Activated gamma-delta T cell (primary cell): ENCODE measurements around the gene ZDHHC21.
"Not testable (repeated sequence)": the region's sequence is repeated elsewhere in the genome, so short reads cannot be mapped to it uniquely, and the experiment has no call there.

ENCODE experiments used
- DNase-seq: peaks from one replicate; lab custom pipeline; 2025; lab: John Stamatoyannopoulos, UW

Gene ZDHHC21

DNA sequence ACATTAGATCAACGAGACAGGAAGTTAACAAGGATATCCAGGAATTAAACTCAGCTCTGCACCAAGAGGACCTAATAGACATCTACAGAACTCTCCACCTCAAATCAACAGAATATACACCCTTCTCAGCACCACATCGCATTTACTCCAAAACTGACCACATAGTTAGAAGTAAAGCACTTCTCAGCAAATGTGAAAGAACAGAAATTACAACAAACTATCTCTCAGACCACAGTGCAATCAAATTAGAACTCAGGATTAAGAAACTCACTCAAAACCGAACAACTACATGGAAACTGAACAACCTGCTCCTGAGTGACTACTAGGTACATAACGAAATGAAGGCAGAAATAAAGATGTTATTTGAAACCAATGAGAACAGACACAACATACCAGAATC is 10.6 kb downstream of the ZDHHC21 start:
- DNase-seq = not testable (repeated sequence)

GRCh38 chr9:14678776-14679175 is 14.5 kb downstream of the ZDHHC21 start:
- no peak for DNase-seq

- no peak for DNase-seq
Measured at GRCh38 chr9:14677872-14678271, 15.4 kb downstream of the ZDHHC21 start.

GRCh38 chr9:14677396-14677795 is 15.8 kb downstream of the ZDHHC21 start:
- no peak for DNase-seq

DNA sequence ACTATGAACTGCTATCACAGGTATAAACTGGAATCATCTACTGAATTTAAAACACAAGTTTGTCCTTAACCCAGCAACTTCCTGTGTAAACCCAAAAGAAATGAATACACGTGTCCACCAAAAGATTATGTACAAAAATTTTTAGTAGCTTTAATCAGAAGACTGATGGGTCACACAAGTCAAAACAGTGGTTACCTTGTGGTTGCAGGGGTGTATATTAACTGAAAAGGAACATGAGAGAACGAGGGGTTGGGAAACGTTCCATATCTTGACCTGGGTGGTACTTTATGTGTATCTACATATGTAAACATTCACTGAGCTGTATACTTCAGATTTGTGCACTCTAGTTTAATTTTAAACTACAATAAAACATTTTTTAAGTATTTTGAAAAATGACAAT is 18.6 kb downstream of the ZDHHC21 start:
- DNase-seq = no peak

- no peak for DNase-seq
Measured at GRCh38 chr9:14671377-14671776, 21.9 kb downstream of the ZDHHC21 start.

GRCh38 chr9:14670718-14671117 is 22.5 kb downstream of the ZDHHC21 start:
- no peak for DNase-seq

GRCh38 chr9:14664022-14664421 is 29.2 kb downstream of the ZDHHC21 start:
- not testable (repeated sequence) for DNase-seq

DNA sequence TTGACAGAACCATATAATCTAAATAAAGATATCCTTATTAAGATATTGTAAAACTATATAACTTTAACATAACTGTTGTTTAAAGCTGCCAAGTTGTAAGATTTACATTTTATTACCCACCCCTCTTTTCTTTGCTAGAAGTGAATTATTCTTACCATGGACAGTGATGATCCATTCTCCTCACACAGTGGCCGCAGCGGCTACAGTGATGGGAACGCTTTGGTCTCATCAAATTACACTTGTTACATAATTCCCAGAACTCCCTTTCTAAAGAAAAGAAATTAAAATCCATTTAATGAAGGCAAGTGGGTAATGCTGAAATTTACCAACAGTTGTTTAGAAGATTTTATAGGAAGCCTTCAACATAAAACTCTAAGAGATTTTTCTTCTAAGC is 31.2 kb downstream of the ZDHHC21 start:
- no peak for DNase-seq

GRCh38 chr9:14661421-14662059 is 31.7 kb downstream of the ZDHHC21 start:
- DNase-seq = no peak

DNA sequence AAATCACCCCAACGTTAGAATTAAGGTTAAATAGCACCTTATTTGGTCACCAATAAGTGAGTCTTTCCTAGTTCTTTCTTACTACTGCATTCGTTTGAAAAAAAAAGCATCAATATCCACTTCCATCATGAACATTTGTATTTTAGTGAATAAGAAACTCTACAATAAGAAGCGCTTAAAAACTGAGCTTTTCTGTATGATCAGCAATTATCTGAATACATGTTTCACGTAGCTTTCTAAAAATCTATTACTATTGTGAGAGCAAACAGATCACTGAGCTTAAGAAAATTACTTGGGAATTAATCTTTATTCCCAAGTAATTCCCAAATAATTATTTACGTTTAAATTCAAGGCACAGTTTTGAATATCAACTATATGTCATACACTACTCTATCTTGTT is 32.5 kb downstream of the ZDHHC21 start:
- no peak for DNase-seq

DNA sequence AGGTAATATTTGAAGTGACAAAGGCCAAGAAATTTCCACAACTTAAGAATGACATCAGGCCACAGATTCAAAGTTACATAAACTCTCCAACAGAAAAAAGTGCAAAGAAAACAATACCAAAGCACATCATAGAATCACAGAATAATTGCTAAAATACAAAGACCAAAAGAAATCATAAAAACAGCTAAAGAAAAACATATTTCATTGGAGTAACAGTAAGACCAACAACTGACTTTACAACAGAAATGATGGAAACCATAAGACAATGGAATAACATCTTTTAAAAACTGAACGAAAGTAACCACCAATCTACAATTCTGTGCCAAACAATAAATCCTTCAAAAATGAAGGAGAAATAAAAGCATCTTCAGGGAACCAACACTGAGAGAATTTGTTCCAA is 38.3 kb downstream of the ZDHHC21 start:
- no peak for DNase-seq

DNA sequence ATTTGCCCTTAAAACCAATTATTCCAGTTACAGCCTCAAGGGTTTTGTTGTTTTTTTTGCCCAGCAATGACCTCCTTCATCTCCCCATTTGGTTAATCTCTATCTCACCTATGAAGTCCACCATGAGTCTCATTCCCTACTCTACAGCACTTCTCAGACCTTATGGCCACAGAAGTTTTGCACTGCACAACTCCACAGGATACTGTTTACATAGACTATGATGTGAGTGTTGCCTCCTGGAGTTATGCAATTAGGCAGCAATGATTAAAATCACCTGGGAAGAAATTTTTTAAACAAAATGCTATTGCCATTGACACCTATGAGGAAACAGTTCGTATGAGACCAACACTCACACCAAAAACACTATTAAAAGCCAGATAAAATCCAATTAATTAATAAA is 39.7 kb downstream of the ZDHHC21 start:
- DNase-seq = no peak

- no peak for DNase-seq
Measured at GRCh38 chr9:14652729-14653377, 40.4 kb downstream of the ZDHHC21 start.

DNA sequence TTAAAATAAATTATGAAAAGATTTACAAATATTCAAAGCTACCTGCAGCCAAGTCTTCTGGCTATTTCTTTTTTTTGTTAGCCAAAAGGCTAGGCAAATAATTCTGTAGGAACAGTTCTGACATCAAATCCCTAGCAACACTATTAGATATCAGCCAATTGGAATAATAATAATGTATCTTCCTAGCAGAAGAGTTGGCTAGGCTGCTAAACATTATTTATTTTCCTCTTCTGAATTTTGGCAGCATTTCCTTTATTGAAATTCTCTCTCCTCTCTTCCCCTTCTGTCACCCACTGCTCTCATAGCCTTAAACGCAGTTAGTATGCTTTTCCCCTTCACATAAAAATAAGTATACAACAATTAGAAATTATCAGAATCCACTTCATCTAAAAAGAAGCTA is 42.6 kb downstream of the ZDHHC21 start:
- DNase-seq = no peak

DNA sequence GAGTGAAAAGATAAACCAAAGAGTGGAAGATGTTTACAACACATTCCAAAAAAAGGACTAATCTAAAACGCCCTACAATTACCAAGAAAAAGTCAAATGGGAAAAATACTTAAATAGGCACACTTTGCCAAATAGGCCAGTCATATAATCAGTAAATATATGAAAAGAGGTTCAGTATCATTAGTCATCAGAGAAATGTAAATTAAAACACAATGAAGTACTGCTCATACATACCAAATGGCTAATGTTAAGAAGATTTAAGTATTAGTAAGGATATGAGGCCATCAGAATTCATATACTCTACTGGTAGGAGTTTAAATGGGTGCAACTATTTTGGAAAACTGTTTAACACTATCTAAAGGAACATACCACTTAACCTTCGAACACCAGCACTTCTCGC is 47.6 kb downstream of the ZDHHC21 start:
- no peak for DNase-seq

- DNase-seq = no peak
Measured at GRCh38 chr9:14640967-14641366, 52.3 kb downstream of the ZDHHC21 start.

GRCh38 chr9:14640294-14640693 is 52.9 kb downstream of the ZDHHC21 start:
- DNase-seq = no peak

GRCh38 chr9:14633906-14634565 is 59.2 kb downstream of the ZDHHC21 start:
- no peak for DNase-seq

GRCh38 chr9:14633148-14633547 is 60.1 kb downstream of the ZDHHC21 start:
- no peak for DNase-seq

DNA sequence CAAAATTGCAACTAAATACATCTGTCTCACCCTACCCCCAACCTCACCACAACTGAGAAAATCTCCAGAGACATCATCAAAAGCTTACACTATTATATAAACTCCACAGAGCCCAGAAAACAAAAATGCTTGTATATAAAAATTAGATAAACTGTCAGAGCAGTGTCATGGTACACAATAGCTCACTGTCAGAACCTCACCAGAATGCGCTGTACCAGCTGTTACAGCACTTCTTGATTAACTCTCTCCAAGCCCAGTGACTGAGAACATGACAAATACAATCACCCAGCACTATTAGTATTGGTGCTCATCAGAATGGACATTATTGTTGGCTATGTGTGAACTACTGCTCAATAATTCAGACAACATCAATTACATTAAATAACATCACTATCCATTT is 65.7 kb downstream of the ZDHHC21 start:
- DNase-seq = no peak

GRCh38 chr9:14618836-14619420 is 74.3 kb downstream of the ZDHHC21 start:
- DNase-seq = no peak
